ENCODE measurements around the gene GPR142. TPM values are rescaled to one million over a fixed set of nuclear protein-coding genes. Genes with fewer than 3 reads are reported as not detected.

Gene GPR142
- total RNA-seq, 4 donors from 2014 or later: 0.39 to 0.83 (median 0.40) TPM; not detected in 1

- peaks cover 0 to 12% (median 9%) of the 10 kb centered on the region in 4 donors for H3K9me3 ChIP-seq
- H3K36me3 ChIP-seq: no peaks in the 10 kb centered on the region
- H3K4me1 ChIP-seq: no peaks in the 10 kb centered on the region
- DNase-seq (ENCODE audit: extremely low spot score): no peak
- TF ChIP-seq POLR2AphosphoS5 (IDR thresholded peaks at IDR 0.05): no peak
- no peak for TF ChIP-seq POLR2A (IDR thresholded peaks at IDR 0.05; ENCODE audit: low read depth)
- no peak for TF ChIP-seq EP300 (IDR thresholded peaks at IDR 0.05)
- TF ChIP-seq CTCF (IDR thresholded peaks at IDR 0.05): no peak
- H3K27me3 ChIP-seq: peaks cover 0 to 85% (median 2%) of the 10 kb centered on the region in 4 donors
- no peak overlapping the region for H3K4me3 ChIP-seq
- intact Hi-C loops (cut with DNase I): no loop called here
- WGBS: 63% methylated on average over 6 of the region's 7 CpGs
- no peak overlapping the region for H3K27ac ChIP-seq (replicated peaks in 1 of 4)
Measured at GRCh38 chr17:74332017-74332650, 35.2 kb upstream of the GPR142 start.

- peaks cover 0 to 12% (median 9%) of the 10 kb centered on the region in 4 donors for H3K9me3 ChIP-seq
- no peaks in the 10 kb centered on the region for H3K4me1 ChIP-seq
- H3K27ac ChIP-seq (replicated peaks in 1 of 4): no peak overlapping the region
- H3K4me3 ChIP-seq: no peak overlapping the region
- WGBS: 35% methylated on average over 8 of the region's 11 CpGs
- H3K36me3 ChIP-seq: no peaks in the 10 kb centered on the region
- H3K27me3 ChIP-seq: peaks cover 0 to 82% (median 0%) of the 10 kb centered on the region in 4 donors
- no peak for TF ChIP-seq CTCF (IDR thresholded peaks at IDR 0.05)
- no peak for TF ChIP-seq POLR2A (IDR thresholded peaks at IDR 0.05; ENCODE audit: low read depth)
- no peak for TF ChIP-seq EP300 (IDR thresholded peaks at IDR 0.05)
- TF ChIP-seq POLR2AphosphoS5 (IDR thresholded peaks at IDR 0.05): no peak
- intact Hi-C loops (cut with DNase I): no loop called here
- no peak for DNase-seq (ENCODE audit: extremely low spot score)
Measured at GRCh38 chr17:74332763-74333283, 34.5 kb upstream of the GPR142 start.

GRCh38 chr17:74334393-74335039 is 32.8 kb upstream of the GPR142 start:
- intact Hi-C loops (cut with DNase I): no loop called here

GRCh38 chr17:74335529-74336062 is 31.7 kb upstream of the GPR142 start:
- DNase-seq (ENCODE audit: extremely low spot score): no peak
- Histone ChIP-seq H3K9me3 (peaks cover 0 to 12% (median 9%) of the 10 kb centered on the region in 4 donors), H3K36me3 (no peaks in the 10 kb centered on the region), H3K27ac (replicated peaks in 1 of 4) (no peak overlapping the region), H3K4me1 (no peaks in the 10 kb centered on the region), H3K4me3 (no peak overlapping the region), H3K27me3 (peaks cover 0 to 83% (median 0%) of the 10 kb centered on the region in 4 donors)
- WGBS: 83% methylated on average over 5 of the region's 5 CpGs
- intact Hi-C loops (cut with DNase I): no loop called here
- no peak for TF ChIP-seq EP300 (IDR thresholded peaks at IDR 0.05)

More at GRCh38 chr17:74334393-74335039, 32.8 kb upstream of the GPR142 start:
- Histone ChIP-seq H3K27ac (replicated peaks in 1 of 4) (no peak overlapping the region), H3K27me3 (peaks cover 0 to 83% (median 0%) of the 10 kb centered on the region in 4 donors), H3K9me3 (peaks cover 0 to 12% (median 9%) of the 10 kb centered on the region in 4 donors), H3K36me3 (no peaks in the 10 kb centered on the region), H3K4me3 (no peak overlapping the region), H3K4me1 (no peaks in the 10 kb centered on the region)
- WGBS: 94% methylated on average over 2 of the region's 2 CpGs
- DNase-seq (ENCODE audit: extremely low spot score): no peak
- no peak for TF ChIP-seq EP300 (IDR thresholded peaks at IDR 0.05)
- TF ChIP-seq CTCF (IDR thresholded peaks at IDR 0.05): no peak
- no peak for TF ChIP-seq POLR2A (IDR thresholded peaks at IDR 0.05; ENCODE audit: low read depth)
- no peak for TF ChIP-seq POLR2AphosphoS5 (IDR thresholded peaks at IDR 0.05)

- no peaks in the 10 kb centered on the region for H3K36me3 ChIP-seq
- 79% methylated on average over 7 of the region's 7 CpGs for WGBS
- H3K27me3 ChIP-seq: peaks cover 0 to 82% (median 0%) of the 10 kb centered on the region in 4 donors
- H3K9me3 ChIP-seq: peaks cover 0 to 12% (median 9%) of the 10 kb centered on the region in 4 donors
- H3K27ac ChIP-seq (replicated peaks in 1 of 4): no peak overlapping the region
- TF ChIP-seq CTCF (IDR thresholded peaks at IDR 0.05) (no peak), POLR2A (IDR thresholded peaks at IDR 0.05; ENCODE audit: low read depth) (no peak), EP300 (IDR thresholded peaks at IDR 0.05) (no peak), POLR2AphosphoS5 (IDR thresholded peaks at IDR 0.05) (no peak)
- H3K4me3 ChIP-seq: no peak overlapping the region
- intact Hi-C loops (cut with DNase I): no loop called here
- no peak for DNase-seq (ENCODE audit: extremely low spot score)
- H3K4me1 ChIP-seq: no peaks in the 10 kb centered on the region
Measured at GRCh38 chr17:74336307-74336706, 31.0 kb upstream of the GPR142 start.

Measured in esophagus muscularis mucosa (tissue), 4 donors.